NT2/D1 (cell line): ENCODE data around the gene GRAMD4.

Experiments used
- SUZ12 ChIP-seq: IDR thresholded peaks from 2 replicates; pipeline ENCODE4 v1.6.1; 2011; ENCODE audit not compliant: insufficient read length, insufficient read depth; ENCODE audit errors: extremely low read depth
- ZNF274 ChIP-seq: IDR thresholded peaks from 2 replicates; pipeline ENCODE4 v1.6.1; 2011; ENCODE audit warnings: mild to moderate bottlenecking, low read depth, low read length

- TF ChIP-seq SUZ12 (no peak), ZNF274 (no peak)
These were observed 8.6 kb downstream of the GRAMD4 start for GRCh38 chr22:46628756-46629155.
